Measurements from ENCODE around the gene FAM25C. TPM values are rescaled to one million over a fixed set of nuclear protein-coding genes. Genes with fewer than 3 reads are reported as not detected.
"Not testable (repeated sequence)": the region's sequence is repeated elsewhere in the genome, so short reads cannot be mapped to it uniquely, and the experiment has no call there.

FAM25C gene
- total RNA-seq, 1 experiment from 2014 or later: not detected

- not testable (repeated sequence) for H3K23me2 ChIP-seq (ENCODE audit: insufficient read length, low read depth, low read length, poor library complexity, severe bottlenecking); H3K18ac ChIP-seq (ENCODE audit: insufficient read length, low read depth, low read length); H3K27me3 ChIP-seq (ENCODE audit: insufficient read depth, low read length); H2BK120ac ChIP-seq (ENCODE audit: low read depth, low read length, poor library complexity, severe bottlenecking); H3K4me1 ChIP-seq (ENCODE audit: insufficient read depth, low read length); H4K8ac ChIP-seq (replicated peaks; ENCODE audit: insufficient read length, low read depth, low read length); DNase-seq; H3K79me1 ChIP-seq (ENCODE audit: insufficient read depth, low read depth, low read length, poor library complexity, severe bottlenecking); H3K27ac Mint-ChIP-seq; H3K9me3 ChIP-seq (ENCODE audit: control insufficient read depth, low read depth, low read length); H3K36me3 Mint-ChIP-seq (ENCODE audit: insufficient read depth in 1 of 3, low read depth in 3 of 3); H3K4me1 Mint-ChIP-seq; H2BK20ac ChIP-seq (ENCODE audit: low read depth, low read length, poor library complexity, severe bottlenecking); H4K5ac ChIP-seq (ENCODE audit: insufficient read length, low read depth, low read length); H2BK12ac ChIP-seq (ENCODE audit: insufficient read length, low read depth, low read length); H3K27me3 Mint-ChIP-seq (ENCODE audit: low read depth); H3K79me2 ChIP-seq (ENCODE audit: insufficient read depth, low read length); H3K23ac ChIP-seq (ENCODE audit: insufficient read length, low read depth, low read length); H3K14ac ChIP-seq (ENCODE audit: insufficient read depth, low read length); H3K56ac ChIP-seq (ENCODE audit: insufficient read length, low read depth, low read length); H4K20me1 ChIP-seq (ENCODE audit: control insufficient read depth, insufficient read depth, insufficient read length); H2BK5ac ChIP-seq (ENCODE audit: insufficient read length, low read length); H3K9me3 Mint-ChIP-seq; H3K4me2 ChIP-seq (ENCODE audit: insufficient read depth, insufficient read length, low read length); H3K9ac ChIP-seq (ENCODE audit: extremely low read depth, insufficient read length, low read length); H2AK5ac ChIP-seq (ENCODE audit: insufficient read length, low read length); H3T11ph ChIP-seq (ENCODE audit: low read length); H4K91ac ChIP-seq (ENCODE audit: insufficient read length, low read depth, low read length); H2BK15ac ChIP-seq (ENCODE audit: low read depth, low read length); H3K4ac ChIP-seq (ENCODE audit: low read depth, low read length); H3K4me3 Mint-ChIP-seq; H2AFZ ChIP-seq (ENCODE audit: low read length); H3K27ac ChIP-seq (ENCODE audit: insufficient read length, low read depth, low read length)
- no CpG with 5 or more reads among the region's 12 CpGs for WGBS (ENCODE audit: extremely low coverage, insufficient read length, low lambda C conversion rate)
Observed at GRCh38 chr10:47991706-47992105, 7.9 kb downstream of the FAM25C start.

- not testable (repeated sequence) for H3K9ac ChIP-seq (ENCODE audit: extremely low read depth, insufficient read length, low read length); H3K79me2 ChIP-seq (ENCODE audit: insufficient read depth, low read length); H3K27ac Mint-ChIP-seq; H4K5ac ChIP-seq (ENCODE audit: insufficient read length, low read depth, low read length); H2BK20ac ChIP-seq (ENCODE audit: low read depth, low read length, poor library complexity, severe bottlenecking); H3K4ac ChIP-seq (ENCODE audit: low read depth, low read length); H4K91ac ChIP-seq (ENCODE audit: insufficient read length, low read depth, low read length); H3K79me1 ChIP-seq (ENCODE audit: insufficient read depth, low read depth, low read length, poor library complexity, severe bottlenecking); H3K27me3 ChIP-seq (ENCODE audit: insufficient read depth, low read length); H3K9me3 ChIP-seq (ENCODE audit: control insufficient read depth, low read depth, low read length); H4K8ac ChIP-seq (replicated peaks; ENCODE audit: insufficient read length, low read depth, low read length); H3K27ac ChIP-seq (ENCODE audit: insufficient read length, low read depth, low read length); H2AK5ac ChIP-seq (ENCODE audit: insufficient read length, low read length); H3T11ph ChIP-seq (ENCODE audit: low read length); H3K56ac ChIP-seq (ENCODE audit: insufficient read length, low read depth, low read length); H3K36me3 Mint-ChIP-seq (ENCODE audit: insufficient read depth in 1 of 3, low read depth in 3 of 3); H2BK12ac ChIP-seq (ENCODE audit: insufficient read length, low read depth, low read length); H3K14ac ChIP-seq (ENCODE audit: insufficient read depth, low read length); DNase-seq; H2BK120ac ChIP-seq (ENCODE audit: low read depth, low read length, poor library complexity, severe bottlenecking); H3K4me3 Mint-ChIP-seq; H3K4me1 ChIP-seq (ENCODE audit: insufficient read depth, low read length); H3K27me3 Mint-ChIP-seq (ENCODE audit: low read depth); H3K4me1 Mint-ChIP-seq; H3K4me2 ChIP-seq (ENCODE audit: insufficient read depth, insufficient read length, low read length); H2AFZ ChIP-seq (ENCODE audit: low read length); H2BK5ac ChIP-seq (ENCODE audit: insufficient read length, low read length); H3K23ac ChIP-seq (ENCODE audit: insufficient read length, low read depth, low read length); H3K23me2 ChIP-seq (ENCODE audit: insufficient read length, low read depth, low read length, poor library complexity, severe bottlenecking); H4K20me1 ChIP-seq (ENCODE audit: control insufficient read depth, insufficient read depth, insufficient read length); H3K18ac ChIP-seq (ENCODE audit: insufficient read length, low read depth, low read length); H3K9me3 Mint-ChIP-seq; H2BK15ac ChIP-seq (ENCODE audit: low read depth, low read length)
- WGBS (ENCODE audit: extremely low coverage, insufficient read length, low lambda C conversion rate): no CpG with 5 or more reads among the region's 1 CpG
Observed at GRCh38 chr10:47990097-47990496, 9.5 kb downstream of the FAM25C start.

Measured in H9 (cell line).